Skin epidermis (tissue), 12 donors: ENCODE data around the gene POLR2H.

Experiments
- H3K27ac ChIP-seq, 21 experiments: fragments of 200-600 bp; sonication (generic) in 11 of 21; one replicate each; pipeline ENCODE4 v1.5.0; 2020; ENCODE audit warnings: mild to moderate bottlenecking in 3 of 21, inconsistent platforms in 2 of 21, moderate library complexity in 2 of 21
- H3K4me3 ChIP-seq, 7 experiments: fragments of 200-600 bp; sonication (generic) in 2 of 7; one replicate each; pipeline ENCODE4 v1.5.0; 2020; ENCODE audit warnings: inconsistent platforms in 2 of 7, mild to moderate bottlenecking in 2 of 7, moderate library complexity in 1 of 7

Gene POLR2H

GRCh38 chr3:184361932-184362667 is 590 bp downstream of the POLR2H start:
- Histone ChIP-seq H3K27ac (peak overlapping the region; percentile 88 to 99 (median 98)), H3K4me3 (peak overlapping the region; percentile 63 to 91 (median 81))

DNA sequence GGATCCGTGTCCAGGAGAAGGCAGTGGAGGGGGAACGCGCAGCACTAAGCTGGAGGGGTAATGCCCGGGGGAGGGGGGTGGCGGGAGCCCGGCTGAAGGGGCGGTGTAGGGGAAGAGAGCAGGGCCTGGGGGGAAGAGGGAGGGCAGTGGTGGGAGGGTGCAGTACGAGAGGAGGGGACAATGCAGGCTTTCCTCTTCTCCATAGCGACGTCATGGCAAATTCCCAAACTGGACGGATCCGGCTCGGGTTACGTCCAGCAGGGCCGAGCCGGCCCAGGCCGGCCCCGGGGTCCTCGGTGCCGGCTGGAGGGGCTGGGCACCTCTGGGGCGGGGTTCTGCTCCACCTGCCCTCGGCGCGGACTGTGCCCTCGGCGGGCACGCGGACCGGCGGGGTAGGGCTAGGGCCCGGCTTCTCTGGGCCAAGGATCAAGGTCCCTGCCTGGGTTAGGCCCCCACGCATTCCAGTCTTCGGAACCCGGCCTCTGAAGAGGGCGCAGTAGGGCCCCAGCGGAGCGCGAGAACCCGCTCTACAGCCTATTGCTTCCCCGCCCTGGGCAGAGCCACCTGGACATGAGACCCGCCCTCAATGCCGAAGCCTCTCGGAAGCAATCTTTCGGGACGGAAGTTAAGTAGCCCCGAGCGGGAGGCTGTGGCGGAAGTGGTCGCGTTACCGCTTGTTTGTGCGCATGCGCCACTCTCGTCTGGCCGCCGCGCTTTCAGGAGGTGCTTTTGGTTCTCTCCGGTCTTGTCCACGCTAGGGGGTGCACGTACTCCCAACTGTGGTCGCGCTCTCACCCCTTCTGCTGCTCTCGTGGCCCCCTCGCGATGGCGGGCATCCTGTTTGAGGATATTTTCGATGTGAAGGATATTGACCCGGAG is 1.4 kb downstream of the POLR2H start:
- Histone ChIP-seq H3K4me3 (peak overlapping the region; percentile 63 to 91 (median 81)), H3K27ac (peak overlapping the region; percentile 88 to 99 (median 98))

- Histone ChIP-seq H3K4me3 (no peak overlapping the region), H3K27ac (no peak overlapping the region)
Observed at GRCh38 chr3:184366619-184367289, 5.2 kb downstream of the POLR2H start.

DNA sequence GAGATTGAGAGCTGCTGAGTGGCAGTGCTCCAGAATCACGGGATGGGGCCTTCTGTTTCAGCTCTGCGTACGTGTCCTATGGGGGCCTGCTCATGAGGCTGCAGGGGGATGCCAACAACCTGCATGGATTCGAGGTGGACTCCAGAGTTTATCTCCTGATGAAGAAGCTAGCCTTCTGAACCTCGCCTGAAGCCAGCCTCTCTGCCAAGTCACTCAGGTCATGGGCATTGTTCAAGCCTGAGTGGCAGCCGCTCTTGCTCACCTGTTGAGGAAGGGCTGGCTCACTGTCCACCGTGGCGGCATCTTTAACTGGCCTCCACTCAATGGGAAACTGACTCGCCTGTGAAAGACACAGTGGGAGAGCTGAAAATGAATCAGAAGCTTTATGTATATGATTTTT is 6.6 kb downstream of the POLR2H start:
- H3K4me3 ChIP-seq: no peak overlapping the region
- H3K27ac ChIP-seq: peak overlapping the region in 2 of 21 experiments; percentile 26

DNA sequence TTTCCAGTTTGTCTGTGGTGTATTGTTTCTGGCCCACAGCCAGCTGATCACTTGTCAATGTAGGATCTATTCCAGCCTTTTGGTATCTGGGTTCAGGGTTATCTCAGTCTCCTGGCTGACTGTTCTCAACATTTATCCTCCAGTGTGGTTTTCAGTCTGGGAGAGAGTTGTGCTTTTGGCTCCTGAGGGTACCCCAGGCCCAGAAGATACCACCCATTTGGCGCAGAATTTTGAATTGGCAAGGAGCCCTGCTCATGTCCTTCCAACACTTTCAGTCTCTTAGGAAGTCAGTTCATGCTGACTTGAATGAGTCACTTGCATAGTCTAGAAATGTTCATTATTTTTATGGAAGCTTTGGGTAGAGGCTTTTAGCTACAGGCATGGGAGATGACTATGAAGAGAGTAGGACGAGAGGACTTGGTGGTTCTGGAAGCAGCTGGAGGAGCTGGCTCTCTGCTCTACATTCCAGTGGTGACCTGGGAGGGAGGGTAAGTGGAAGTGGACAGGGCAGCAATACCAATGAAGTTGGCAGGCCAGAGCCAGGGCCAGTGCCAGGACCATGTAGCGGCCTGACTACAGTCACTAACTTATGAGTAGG is 7.2 kb downstream of the POLR2H start:
- Histone ChIP-seq H3K27ac (peak overlapping the region in 5 of 21 experiments; percentile 2 to 73 (median 31)), H3K4me3 (no peak overlapping the region)

- H3K27ac ChIP-seq: peak overlapping the region in 1 of 21 experiments; percentile 17
- no peak overlapping the region for H3K4me3 ChIP-seq
Observed at GRCh38 chr3:184371570-184372018, 10.1 kb downstream of the POLR2H start.

DNA sequence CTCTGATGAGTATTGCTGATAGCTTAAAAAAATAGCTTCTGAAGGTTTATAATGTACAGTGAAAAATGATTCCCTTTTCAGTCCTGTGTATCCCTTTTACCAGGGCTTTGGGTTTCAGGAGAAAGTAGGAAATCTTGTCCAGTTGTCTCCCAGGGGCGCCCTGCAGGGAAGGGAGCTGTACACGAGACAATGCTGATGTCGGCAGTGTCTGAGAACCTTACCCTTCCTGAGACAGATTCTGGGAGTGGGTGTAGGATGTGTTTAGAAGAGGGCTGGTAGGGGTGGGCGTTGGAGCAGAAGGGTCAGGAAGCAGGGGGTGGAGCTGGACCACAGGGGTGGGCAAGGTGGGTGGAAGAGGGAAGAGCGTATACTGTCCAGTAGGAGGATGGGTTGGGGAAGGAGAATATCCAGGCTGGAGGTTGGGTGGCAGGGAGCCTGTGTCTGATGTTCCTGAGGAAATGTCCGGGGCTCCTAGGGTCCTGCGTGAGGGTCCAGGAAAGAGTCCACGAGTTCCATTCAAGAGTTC is 10.8 kb downstream of the POLR2H start:
- Histone ChIP-seq H3K4me3 (no peak overlapping the region), H3K27ac (no peak overlapping the region)

DNA sequence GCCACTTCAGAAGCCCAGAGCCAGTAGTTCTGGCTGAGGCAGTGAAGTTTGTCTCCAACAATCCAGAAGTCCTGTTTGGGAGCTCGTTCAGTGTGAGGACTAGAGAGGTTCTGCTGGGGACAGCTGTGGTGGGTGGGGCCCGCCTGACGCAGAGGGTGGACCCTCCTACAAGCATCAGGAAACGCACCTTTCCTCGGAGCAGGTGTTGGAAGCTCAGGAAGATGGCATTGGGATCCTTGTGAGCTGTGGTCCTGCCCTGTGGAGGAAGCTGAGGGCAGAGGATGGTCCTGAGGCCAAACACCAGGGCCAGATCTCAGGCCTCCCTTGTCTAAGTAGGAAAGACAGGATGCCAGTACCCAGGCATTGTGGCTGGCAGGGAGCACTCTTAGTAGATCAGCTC is 11.4 kb downstream of the POLR2H start:
- Histone ChIP-seq H3K27ac (peak overlapping the region in 1 of 21 experiments; percentile 63), H3K4me3 (no peak overlapping the region)

GRCh38 chr3:184373422-184373821 is 11.9 kb downstream of the POLR2H start:
- Histone ChIP-seq H3K27ac (peak overlapping the region in 1 of 21 experiments; percentile 63), H3K4me3 (no peak overlapping the region)

GRCh38 chr3:184375747-184376461 is 14.4 kb downstream of the POLR2H start:
- H3K27ac ChIP-seq: no peak overlapping the region
- H3K4me3 ChIP-seq: no peak overlapping the region

GRCh38 chr3:184377374-184377773 is 15.9 kb downstream of the POLR2H start:
- Histone ChIP-seq H3K27ac (no peak overlapping the region), H3K4me3 (no peak overlapping the region)

GRCh38 chr3:184377882-184378445 is 16.5 kb downstream of the POLR2H start, which contains the start of gene THPO:
Gene THPO, minus strand, starts transcription at chr3:184378207. Its CDS starts 1,948 bp downstream, at chr3:184376259.
- Histone ChIP-seq H3K4me3 (no peak within 1 kb of the TSS), H3K27ac (peak within 1 kb of the TSS in 19 of 21 experiments; percentile 7 to 85 (median 70))

DNA sequence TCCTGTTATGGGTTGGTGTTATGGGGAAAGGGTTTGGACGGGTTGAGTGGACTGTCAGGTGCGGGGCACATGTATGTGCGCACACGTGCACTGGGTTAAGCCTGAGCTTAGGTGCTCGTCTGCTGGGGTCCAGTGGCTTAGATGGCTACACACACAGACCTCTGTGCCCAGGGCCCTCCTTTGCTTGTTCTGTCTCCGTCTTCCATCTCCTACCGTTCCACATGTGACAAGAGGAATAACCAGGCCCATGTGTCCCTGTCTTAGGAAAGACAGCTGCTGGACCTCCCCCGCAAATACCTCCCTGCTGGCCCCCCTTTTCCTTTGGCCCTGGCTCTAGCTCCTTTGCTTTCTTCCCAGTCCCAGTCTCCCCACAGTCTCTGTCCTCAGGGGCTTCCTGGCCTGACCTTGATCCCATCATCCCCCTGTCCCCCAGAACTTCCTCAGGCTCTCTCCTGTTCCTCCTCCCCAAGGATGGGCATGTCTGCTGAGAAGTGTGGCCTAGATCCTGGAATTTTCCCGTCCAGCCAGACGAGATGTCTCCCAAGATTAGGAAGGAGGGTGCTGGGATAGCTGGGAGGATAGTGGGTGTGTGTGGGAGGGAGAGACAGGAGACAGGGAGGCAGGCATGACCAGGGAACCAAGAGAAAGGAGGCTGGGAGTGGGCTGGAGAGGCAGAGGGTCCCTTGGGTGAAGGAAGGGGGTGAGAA is 17.3 kb downstream of the POLR2H start:
- Histone ChIP-seq H3K27ac (peak overlapping the region in 19 of 21 experiments; percentile 7 to 85 (median 70)), H3K4me3 (no peak overlapping the region)

GRCh38 chr3:184379358-184380184 is 18.1 kb downstream of the POLR2H start, which contains the start of gene CHRD:
Gene CHRD, plus strand, starts transcription at chr3:184380054. Its CDS starts 265 bp downstream, at chr3:184380319.
- peak within 1 kb of the TSS; percentile 25 to 49 (median 41) for H3K4me3 ChIP-seq
- peak within 1 kb of the TSS in 19 of 21 experiments; percentile 19 to 85 (median 70) for H3K27ac ChIP-seq

- H3K27ac ChIP-seq: peak overlapping the region in 7 of 21 experiments; percentile 24 to 76 (median 50)
- H3K4me3 ChIP-seq: peak overlapping the region; percentile 25 to 49 (median 41)
Observed at GRCh38 chr3:184380185-184380626, 18.7 kb downstream of the POLR2H start.

GRCh38 chr3:184380627-184381260 is 19.2 kb downstream of the POLR2H start:
- Histone ChIP-seq H3K27ac (peak overlapping the region in 7 of 21 experiments; percentile 24 to 76 (median 50)), H3K4me3 (peak overlapping the region; percentile 25 to 49 (median 41))
